COLO829 (cell line): ENCODE data around the gene DCLK1.

Experiments
- DNase-seq: peaks from one replicate; pipeline ENCODE4 v3.0.0; 2012; ENCODE audit warnings: low spot score

DCLK1 gene

DNA sequence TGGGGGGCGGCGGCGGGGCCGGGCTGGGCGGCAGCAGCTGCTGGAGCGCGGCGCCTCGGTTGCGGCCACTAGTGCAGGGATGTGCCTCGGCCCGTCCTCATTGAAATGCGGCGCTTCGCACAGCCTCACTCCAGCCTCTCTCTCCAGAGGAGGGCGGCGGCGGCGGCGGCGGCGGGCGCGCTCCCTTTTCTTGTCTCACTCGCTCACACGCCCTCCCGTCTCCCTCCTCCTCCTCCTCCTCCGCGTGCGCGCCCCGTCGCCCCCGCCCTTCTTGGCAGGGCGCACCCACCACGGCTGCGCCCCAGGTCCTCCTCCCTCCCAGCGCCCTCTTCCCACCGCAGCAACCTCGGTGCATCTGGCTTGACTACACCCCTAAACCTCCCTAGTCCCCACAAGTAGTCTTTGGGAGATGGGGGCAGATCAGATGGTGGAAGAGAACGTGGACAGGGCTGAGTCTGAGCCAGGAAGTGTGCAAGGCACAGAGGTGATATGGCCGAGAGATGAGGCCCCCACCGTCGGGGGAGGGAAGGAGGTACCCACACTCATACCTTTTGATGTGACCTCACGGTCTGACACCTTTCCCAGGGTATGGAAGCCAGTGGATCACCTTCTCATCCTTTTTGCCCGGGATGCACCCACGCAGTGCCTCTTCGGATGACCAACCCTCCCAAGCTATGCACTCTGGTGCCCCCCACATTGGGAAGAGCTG is at the start of gene DCLK1:
Gene DCLK1 (minus strand): TSS at position 161 of the 709 bp plus-strand sequence.
- no peak for DNase-seq

DNA sequence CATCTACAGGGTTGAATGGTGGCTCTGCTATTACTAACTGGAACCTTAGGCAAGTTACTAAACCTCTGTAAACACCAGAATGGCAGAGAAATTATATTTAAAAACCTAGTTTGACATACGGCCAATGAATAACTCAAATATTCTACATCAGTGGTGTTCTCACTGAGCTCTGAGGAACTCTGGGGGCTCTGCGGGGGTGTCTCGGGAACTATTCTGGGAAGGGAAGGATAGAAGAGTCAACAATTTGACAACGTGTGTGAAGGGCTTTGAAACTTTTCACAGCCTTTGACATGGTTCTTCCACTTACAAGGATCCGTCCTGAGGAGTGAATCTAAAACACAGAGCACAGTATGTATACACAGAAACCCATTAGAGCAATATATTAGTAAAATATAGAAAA is 44.4 kb upstream of the DCLK1 start:
- no peak for DNase-seq

DNA sequence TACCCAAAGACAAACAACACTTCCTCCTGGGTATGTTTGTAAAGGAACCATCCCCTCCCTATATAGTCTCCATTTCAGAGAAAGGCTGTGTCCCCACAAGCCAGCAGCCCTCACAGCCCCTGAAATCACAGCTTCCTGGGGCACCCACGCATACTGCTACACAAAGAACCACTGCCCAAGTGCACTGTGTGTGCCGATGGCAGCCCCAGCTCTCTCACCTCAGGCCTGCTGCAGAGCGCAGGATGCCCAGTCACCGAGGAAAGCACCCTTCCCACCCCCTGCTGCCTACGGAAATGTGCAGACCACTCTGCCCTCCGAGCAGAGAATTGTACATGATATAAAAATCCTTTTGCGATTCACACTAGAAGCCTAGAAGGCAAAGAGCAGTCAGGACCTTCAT is 43.7 kb upstream of the DCLK1 start:
- DNase-seq = no peak

DNA sequence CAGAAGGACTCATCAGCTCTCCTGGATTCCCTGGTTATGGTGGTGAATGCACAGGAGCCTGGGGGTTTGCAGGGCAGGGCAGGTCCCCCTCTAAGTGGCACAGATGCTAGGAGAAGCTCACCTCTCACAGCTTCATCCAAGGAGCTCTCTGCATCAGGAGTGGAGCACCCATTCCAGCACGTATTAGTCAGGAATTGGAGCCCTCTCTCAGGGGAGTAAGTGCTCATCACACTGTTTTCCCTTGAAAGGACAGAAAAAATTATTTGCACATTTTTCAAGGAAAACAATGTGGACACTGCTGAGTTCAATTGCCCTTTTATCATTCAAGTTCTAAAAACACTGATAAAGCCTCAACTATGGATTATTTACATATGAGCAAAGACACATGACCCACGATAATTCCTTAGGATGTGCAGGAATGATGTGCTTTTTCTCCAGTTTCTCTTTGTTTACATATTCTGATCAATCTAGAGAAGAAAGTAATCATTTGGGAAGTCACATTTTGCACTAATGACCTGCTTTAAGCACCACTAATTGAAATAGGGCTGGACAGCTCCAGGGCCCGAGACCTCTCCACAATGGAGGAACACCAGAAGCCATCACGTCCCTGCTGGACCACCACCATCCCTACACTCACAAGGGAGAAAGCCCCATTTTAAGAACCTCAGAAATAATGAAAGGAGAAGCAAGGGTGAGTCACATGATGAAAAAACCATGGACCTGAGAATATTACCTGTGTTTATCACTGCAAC is 42.6 kb upstream of the DCLK1 start:
- no peak for DNase-seq

DNA sequence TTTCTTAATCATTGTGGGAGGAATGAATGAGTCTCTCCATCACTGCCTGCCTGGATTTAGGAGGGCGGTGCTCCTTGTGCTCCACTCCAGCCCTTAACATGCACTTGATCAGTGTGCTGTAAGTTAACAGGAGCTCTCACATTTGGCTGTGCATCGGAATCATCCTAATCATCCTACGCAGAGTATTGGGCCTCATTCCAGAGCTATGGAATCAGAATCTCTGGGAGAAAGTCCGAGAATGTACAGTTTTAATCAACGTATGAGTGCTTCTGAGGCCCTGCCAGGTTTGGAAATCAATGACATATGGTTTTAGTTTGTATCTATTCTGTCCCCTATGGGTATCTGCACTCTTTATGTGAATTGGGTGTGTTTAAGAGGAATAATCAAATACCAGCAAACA is 34.9 kb upstream of the DCLK1 start:
- no peak for DNase-seq

DNA sequence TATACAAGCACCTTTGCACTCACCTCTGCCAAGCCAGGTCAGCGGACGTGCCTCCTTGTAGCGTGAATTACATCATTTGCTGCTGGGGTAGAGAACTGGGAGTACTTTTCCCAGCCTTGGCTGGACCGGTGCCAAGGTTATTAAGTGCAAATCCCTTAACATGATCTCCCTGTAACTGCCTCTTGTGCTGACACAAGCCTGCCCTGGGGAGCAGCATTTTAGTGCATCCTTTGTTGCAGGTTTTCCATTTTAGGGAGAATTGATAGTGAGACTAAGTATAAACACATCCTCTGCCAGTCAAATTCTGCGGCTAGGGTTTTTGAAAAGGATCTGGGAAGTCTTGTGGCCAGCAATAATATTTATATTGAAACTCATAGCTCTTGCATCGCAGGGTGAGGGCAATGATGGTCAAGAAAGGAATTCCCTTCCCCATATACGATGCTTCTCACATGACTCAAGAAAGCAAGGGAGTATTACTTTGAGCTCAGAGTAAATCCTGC is 32.7 kb upstream of the DCLK1 start:
- DNase-seq = peak; percentile 13

DNA sequence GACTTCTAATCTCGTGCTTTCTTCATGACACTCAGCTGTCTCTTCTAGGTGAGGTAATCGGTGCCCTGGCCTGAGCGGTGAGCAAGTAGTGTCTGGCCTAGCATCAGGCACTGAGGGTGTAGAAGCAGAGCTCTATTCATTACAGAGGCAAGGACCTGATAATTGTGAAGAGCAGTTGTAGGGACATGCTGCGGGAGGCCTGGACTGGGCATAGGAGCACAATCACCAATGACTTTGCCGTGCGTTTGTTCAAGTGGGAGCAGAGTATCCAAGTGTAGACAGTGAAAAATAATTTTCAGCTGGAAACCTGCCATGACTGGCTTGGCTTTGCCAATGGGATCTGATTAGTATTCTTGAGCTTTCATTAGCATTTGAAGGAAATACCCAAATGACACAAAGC is 32.1 kb upstream of the DCLK1 start:
- DNase-seq = no peak

DNA sequence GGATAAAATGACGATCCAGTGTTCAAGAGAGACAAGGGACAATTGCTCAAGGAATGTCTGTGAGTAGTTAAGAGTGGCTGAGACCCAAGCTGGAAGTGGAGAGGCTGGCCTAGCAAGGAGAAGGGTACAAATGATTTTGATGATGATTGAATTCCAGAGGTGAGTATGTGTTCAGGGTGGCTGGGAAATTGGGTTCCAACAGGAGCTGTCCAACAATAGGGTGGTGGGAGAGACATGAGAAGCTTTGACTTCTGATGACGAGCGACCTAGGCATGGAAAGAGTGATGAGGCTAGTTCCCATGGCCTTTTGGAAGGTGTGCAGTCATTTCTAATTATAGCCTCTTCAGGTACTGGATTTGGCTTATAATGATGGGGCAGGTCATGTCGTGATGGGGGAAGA is 29.1 kb upstream of the DCLK1 start:
- DNase-seq = no peak

DNA sequence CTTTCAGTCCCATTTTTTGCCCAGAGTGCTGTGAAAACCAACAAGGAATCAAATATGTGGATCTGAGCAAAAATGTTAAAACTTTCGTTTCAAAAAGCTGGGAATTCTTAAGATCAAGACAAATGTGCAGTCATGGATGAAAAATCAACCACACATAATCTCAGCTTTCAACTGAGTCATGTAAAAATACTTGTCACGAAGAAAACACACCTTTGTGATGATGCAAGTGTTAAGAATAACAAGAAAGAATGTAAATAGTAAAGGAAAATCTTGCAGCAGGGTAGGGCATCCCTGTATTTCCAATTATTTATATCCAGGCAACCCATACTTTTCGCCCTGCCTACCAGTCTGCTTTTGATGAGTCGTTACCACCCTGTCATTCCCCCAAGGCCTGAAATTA is 27.4 kb upstream of the DCLK1 start:
- no peak for DNase-seq

DNA sequence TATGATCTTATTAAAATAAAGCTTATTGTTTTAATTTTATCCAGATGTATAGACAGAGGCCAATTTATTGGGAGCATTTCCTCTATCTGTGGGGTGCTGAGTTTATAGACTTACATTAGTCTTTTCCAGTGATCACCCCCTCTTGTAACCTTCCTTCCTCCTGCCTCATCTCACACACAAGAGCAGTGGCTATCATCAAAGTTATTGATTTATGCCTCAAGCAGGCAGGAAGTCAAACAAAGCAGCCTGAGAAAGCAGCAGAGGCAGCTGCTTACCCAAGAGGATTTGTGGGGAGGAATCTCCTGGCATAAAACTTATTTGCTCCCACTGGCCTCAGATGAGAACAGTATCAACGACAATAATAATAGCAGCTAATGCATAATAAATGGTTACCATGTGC is 26.3 kb upstream of the DCLK1 start:
- DNase-seq = no peak

DNA sequence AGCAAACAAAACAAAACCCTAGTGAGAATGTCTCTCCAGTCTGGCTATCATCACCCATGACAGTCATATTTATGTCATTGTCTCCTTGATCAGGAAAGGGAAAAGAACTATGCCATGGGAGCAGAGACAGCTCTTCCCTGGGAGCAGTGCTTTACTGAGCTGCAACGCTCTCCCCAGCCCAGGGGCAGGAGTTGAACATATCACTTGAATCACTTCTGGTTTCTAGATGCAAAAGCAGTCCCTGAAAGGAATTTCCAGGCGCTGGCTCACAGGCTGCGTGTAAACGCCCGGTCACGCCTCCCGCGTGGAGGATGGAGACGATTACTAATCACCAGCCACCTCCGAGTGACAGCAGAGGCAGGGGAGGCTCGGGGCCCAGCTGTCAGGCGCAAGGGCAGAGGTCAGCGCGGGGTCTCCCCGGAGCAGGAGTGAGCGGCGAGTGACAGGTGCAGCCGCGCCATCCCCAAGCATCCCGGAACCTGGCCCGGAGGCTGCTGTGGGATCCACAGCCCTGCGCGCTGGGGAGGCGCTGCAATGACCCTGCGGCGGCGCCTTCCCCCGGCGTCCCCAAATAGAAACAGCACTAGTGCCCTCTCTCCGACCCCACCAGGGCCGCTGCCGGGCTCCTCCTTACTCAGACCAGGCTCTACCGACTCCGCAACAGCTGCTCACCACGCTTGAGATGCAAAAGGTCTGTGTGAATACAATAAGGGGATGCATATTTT is 23.5 kb upstream of the DCLK1 start:
- no peak for DNase-seq

DNA sequence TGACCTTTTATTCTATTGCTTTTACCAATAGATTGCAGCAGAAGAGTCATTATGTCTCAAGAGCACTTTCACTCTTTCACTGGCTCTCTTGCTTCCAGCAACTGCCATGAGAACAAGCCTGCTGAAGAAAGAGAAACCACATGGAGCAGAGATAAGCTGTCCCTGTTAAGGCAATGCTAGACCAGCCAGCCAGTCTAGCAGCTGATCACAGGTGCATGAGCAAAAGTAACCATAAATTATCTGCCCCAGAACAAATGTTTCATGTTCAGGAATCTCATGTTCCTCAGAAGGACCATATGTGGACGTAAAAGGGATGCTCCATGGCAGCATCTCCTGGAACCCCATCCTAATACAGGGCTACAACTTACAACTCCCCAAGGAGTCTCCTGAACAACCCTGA is 20.4 kb upstream of the DCLK1 start:
- no peak for DNase-seq

DNA sequence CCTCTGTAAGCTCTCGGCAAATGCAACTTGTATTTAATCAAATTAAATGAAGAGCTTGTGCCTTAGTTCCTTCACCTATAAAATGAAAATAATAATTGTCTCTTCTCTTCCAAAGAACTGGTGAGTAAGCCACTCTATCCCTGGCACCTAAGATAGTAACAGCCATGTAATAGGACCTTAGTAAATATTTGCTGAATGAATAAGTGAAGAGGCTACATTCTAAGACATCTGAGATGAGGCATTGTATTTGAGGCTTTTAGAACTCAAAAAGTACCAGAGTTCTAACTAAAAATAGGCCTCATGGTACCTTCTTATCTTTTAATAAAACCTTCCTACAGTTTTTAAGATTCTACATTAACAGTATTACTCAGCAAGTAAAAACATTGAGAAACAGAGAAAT is 17.3 kb upstream of the DCLK1 start:
- no peak for DNase-seq

DNA sequence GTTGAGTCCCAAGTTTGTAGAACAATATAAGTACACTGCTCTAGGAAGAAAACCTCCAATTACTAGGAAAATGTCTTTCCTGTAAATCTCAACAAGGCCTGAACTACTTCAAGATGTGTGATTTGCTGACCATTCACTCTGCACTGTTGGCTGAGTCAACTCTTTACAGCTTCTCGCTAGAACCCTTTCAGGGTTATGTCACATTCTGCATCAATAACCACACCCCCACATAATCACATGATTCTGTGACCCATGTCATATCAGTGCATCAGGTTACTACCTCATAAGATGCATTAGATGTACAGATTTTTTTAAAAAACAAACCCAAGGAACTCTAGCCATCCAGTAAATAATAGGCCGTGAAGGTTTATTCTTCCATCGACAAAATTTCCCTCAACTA is 16.1 kb upstream of the DCLK1 start:
- DNase-seq = no peak

DNA sequence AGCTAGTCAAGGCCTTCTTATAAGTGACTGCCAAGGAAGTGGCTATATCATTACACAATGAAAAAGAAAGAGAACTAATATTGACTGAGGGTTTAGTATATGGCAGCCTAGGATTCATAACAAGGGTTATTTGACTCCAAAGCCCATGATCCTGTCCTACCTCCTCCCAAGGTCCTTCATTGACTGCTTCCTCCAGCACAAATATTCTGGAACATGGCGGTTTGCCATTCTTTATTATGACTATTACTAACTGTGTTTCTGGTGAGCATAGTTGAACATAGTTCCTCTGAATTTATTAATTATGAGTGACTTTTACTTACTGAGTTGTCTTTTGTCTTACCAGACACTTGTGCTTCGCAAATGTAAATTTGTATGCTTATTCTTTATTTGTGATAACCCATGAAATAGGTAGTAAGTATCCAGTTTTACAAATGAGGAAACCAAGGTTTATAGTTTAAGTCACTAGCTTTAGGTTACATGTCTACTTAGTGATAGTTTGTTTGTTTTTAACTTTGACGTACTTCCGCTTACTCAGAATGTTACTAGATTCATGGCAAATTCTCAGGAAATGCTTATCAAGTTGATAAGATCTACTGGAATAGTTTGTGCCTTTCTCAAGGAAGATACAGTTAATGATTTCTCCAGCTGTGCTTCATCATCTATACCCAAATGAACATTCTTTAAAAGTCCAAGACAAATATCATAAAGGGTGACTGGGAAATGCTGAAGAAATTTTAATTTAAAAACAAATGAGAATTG is 15.5 kb upstream of the DCLK1 start:
- no peak for DNase-seq

DNA sequence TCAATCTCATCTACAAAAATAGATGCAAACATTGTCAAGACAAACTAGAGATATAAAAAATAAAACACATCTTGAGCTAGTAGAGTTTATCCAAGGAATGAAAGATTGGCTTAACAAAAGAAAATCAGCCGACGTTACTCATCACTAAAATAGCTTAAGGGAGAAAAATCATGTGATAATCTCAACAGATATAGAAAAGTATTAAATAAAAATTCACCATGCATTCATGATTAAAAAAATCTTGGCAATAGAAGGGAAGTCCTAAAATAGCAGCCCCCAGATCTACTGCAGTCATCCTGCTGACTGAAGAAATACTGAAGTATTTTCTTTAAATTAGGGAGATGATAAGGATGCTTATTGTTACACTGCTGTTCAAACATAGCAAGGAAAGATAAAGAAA is 12.6 kb upstream of the DCLK1 start:
- DNase-seq = no peak

DNA sequence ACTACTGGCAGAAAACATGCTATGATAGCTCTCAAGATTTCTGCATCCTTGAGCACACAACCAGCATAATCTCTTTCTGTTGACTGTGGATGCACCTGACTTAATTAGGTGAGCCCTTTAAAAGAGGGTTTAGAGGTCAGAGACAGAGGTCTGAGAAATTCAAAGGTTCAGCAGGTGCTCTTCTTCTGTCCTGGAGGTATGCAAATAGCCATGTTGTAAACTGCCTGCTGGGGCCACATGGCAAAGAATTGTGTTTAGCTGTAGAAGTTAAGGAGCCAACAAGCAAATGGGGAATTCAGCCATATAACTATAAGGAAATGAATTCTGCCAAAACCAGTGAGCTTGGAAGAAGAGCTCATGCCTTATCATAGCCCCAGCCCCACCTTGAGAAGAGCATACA is 11.6 kb upstream of the DCLK1 start:
- no peak for DNase-seq

DNA sequence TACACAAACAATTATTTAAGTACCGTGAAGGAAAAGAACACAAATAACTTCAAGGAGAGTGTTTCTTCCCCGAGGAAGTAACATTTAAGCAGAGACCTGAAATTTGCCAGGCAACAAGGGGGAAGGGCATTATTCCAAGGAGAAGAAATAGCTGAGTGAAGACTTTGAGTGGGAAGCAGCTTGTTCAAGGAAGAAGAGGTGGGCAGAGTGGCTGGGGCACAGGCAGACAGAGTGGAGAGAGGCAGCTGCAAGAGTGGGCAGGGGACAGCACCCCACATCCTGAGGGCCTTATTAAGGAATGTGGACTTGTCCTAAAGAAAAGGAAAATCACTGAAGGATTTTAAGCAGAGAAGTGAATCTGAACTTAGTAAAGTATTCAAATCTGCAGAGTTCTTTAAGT is 4.7 kb upstream of the DCLK1 start:
- DNase-seq = no peak

DNA sequence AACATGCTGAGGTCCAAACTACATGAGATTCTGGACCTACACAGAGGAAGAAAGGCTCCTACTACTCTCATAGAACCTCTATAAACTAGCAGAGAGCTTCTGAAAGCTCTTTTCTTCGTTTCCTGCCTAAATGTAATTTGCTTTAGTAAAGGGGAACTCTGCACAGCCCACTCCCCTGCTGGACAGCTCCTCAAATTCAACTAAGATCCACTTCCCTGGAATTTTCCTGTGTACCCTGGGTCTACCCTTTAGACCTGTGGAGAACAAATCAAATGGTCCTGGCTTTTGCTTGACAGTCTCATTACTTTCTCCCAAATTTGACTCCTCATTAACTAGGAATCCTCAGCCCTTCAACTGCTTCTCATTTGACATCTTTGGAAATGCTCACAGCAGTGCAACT is 3.5 kb upstream of the DCLK1 start:
- DNase-seq = no peak

DNA sequence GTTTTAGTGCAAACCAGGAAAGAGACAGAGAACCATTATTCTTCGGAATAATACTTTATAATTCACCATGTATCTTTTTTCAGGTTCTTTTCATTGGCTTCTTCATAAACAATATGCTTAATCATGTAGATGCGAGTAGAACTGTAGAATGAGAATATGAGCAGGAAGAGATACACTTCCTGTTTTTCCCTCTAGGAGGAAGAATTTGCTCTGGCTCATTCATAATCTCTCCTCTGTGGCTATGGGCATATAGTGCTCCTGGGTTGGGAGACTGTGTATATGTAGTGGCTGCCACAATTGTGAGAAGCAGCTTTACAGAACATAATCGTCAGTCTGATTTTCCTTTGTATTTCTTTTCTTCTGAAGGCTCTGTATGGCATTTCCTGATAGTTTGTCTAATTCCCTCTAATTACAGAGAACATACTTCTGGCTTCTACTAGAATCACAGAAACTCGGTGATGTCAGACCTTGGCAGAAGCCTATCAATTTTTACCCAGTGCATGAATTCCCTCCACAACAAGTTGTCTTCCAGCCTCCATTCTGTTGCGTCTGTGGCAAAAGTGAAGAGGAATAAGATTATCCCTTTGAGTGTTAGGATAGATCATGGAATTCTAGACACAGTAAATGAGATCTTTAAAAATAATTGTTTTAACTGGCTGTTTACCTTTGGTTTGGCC is 2.9 kb upstream of the DCLK1 start:
- no peak for DNase-seq

DNA sequence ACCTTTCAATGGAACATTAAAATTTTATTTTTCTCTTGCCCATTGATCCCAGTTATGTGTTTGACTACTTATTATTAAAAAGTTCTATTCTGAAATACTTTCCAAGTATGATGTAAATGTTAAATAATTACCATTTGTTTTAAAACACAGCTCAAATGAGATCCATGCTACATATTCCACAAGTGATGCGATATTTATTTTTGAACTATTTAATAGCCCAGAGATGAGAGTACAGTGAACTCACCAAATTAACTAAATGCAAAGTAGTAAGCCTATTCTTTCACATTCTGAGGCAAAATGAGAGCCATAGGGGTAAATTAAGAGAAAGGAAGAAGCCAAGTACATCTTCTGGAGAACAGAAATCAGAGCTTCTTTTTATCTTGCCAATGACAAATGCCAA is 1.2 kb upstream of the DCLK1 start:
- DNase-seq = no peak

DNA sequence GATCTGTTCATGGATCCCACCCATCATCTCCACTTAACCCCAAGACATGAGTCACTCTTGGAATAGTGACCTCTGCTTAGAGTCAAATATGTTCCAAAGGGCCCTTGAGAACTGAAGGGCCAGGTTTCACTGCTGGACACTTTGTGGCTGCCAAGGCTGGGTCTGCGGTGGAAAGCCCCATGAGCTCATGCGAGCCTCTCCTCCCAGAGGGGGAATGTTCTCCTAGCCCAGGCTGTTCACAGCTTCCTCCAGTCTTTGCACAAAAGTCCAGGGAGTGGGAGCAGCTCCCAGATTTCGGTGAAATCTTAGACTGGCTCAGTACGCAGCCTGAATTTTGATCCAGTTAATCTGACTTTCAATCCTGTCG is 732 bp upstream of the DCLK1 start:
- DNase-seq = no peak
